Mesenchymal stem cell (in vitro differentiated cells and primary cell): Measurements from ENCODE around the gene SPNS2.
A peak's percentile ranks its signal among the peaks of the same experiment; 100 is the strongest.

Experiments used
- DNase-seq: peaks from one replicate; pipeline ENCODE4 v3.0.0-alpha.2; 2013
- H2AFZ ChIP-seq: one replicate; pipeline ENCODE4 v1.6.1; 2013; ENCODE audit warnings: low read depth, mild to moderate bottlenecking, control low read depth, inconsistent platforms, low read length, moderate library complexity
- H2AK5ac ChIP-seq: 2 replicates; pipeline ENCODE4 v1.6.1; 2013; ENCODE audit warnings: low read length, moderate library complexity, mild to moderate bottlenecking, inconsistent platforms; ENCODE audit not compliant: severe bottlenecking
- H2BK120ac ChIP-seq: one replicate; pipeline ENCODE4 v1.6.1; 2013; ENCODE audit warnings: low read depth, mild to moderate bottlenecking, inconsistent platforms, low read length, moderate library complexity
- H2BK12ac ChIP-seq, 2 experiments: one replicate each; pipeline ENCODE4 v1.6.1; 2013; ENCODE audit warnings: inconsistent platforms in 2 of 2, low read length in 2 of 2, mild to moderate bottlenecking in 2 of 2, moderate library complexity in 2 of 2, control low read depth in 1 of 2
- H2BK15ac ChIP-seq: one replicate; pipeline ENCODE4 v1.6.1; 2013; ENCODE audit warnings: mild to moderate bottlenecking, low read depth, inconsistent platforms; ENCODE audit not compliant: poor library complexity, severe bottlenecking
- H2BK5ac ChIP-seq: 2 replicates; pipeline ENCODE4 v1.6.1; 2013; ENCODE audit warnings: low read depth, mild to moderate bottlenecking, low read length, control low read depth, inconsistent platforms; ENCODE audit not compliant: poor library complexity, severe bottlenecking
- H3K14ac ChIP-seq, 2 experiments: one replicate each; pipeline ENCODE4 v1.6.1; 2013; ENCODE audit warnings: inconsistent platforms in 2 of 2, low read length in 2 of 2, control low read depth in 1 of 2, mild to moderate bottlenecking in 1 of 2, moderate library complexity in 1 of 2
- H3K18ac ChIP-seq, 2 experiments: one replicate each; pipeline ENCODE4 v1.6.1; 2013; ENCODE audit warnings: inconsistent platforms in 2 of 2, low read length in 2 of 2, control low read depth in 1 of 2, low read depth in 1 of 2, mild to moderate bottlenecking in 1 of 2
- H3K23ac ChIP-seq, 2 experiments: one replicate each; pipeline ENCODE4 v1.6.1; 2013; ENCODE audit warnings: inconsistent platforms in 2 of 2, low read length in 2 of 2, mild to moderate bottlenecking in 2 of 2, moderate library complexity in 2 of 2, control low read depth in 1 of 2
- H3K27ac ChIP-seq: 2 replicates; pipeline ENCODE4 v1.5.1; 2013; ENCODE audit warnings: mild to moderate bottlenecking, moderate library complexity, low read length, control low read depth, inconsistent platforms; ENCODE audit not compliant: poor library complexity, severe bottlenecking
- H3K27me3 ChIP-seq, 2 experiments: 2 replicates each; pipeline versions ENCODE4 v1.6.1 to v1.7.0; 2013; ENCODE audit warnings: low read length in 2 of 2, mild to moderate bottlenecking in 2 of 2, moderate library complexity in 2 of 2, control low read depth in 1 of 2, inconsistent platforms in 1 of 2; ENCODE audit not compliant: control insufficient read depth in 1 of 2, insufficient read depth in 1 of 2
- H3K36me3 ChIP-seq, 2 experiments: 2 replicates each; pipeline versions ENCODE4 v1.6.1 to v1.7.0; 2013; ENCODE audit warnings: low read length in 2 of 2, control low read depth in 1 of 2, inconsistent platforms in 1 of 2, low read depth in 1 of 2, mild to moderate bottlenecking in 1 of 2; ENCODE audit not compliant: insufficient read depth in 2 of 2, control insufficient read depth in 1 of 2
- H3K4ac ChIP-seq, 2 experiments: one replicate each; pipeline ENCODE4 v1.6.1; 2013; ENCODE audit warnings: inconsistent platforms in 2 of 2, low read length in 2 of 2, mild to moderate bottlenecking in 2 of 2, moderate library complexity in 2 of 2, control low read depth in 1 of 2, low read depth in 1 of 2
- H3K4me1 ChIP-seq: 2 replicates; pipeline ENCODE4 v1.6.1; 2013; ENCODE audit warnings: low read depth, low read length, control low read depth; ENCODE audit not compliant: control insufficient read depth, insufficient read depth
- H3K4me2 ChIP-seq: 2 replicates; pipeline ENCODE4 v1.6.1; 2013; ENCODE audit warnings: low read length, mild to moderate bottlenecking, inconsistent platforms; ENCODE audit not compliant: poor library complexity, severe bottlenecking
- H3K4me3 ChIP-seq, 2 experiments: 2 replicates each; pipeline versions ENCODE4 v1.5.1 to v1.7.0; 2013; ENCODE audit warnings: low read length in 2 of 2, mild to moderate bottlenecking in 2 of 2, control low read depth in 1 of 2, low read depth in 1 of 2; ENCODE audit not compliant: insufficient read depth in 1 of 2
- H3K79me1 ChIP-seq: replicated peaks from 2 replicates; pipeline ENCODE4 v1.6.1; 2013; ENCODE audit warnings: mild to moderate bottlenecking, control low read depth, low read length, inconsistent platforms; ENCODE audit not compliant: poor library complexity, severe bottlenecking
- H3K9ac ChIP-seq: 2 replicates; pipeline ENCODE4 v1.7.0; 2013; ENCODE audit warnings: mild to moderate bottlenecking, low read length, moderate library complexity
- H3K9me3 ChIP-seq: 2 replicates; pipeline ENCODE4 v1.7.0; 2013; ENCODE audit warnings: mild to moderate bottlenecking, low read length; ENCODE audit not compliant: control insufficient read depth
- H4K8ac ChIP-seq: one replicate; pipeline ENCODE4 v1.6.1; 2013; ENCODE audit warnings: inconsistent platforms, mild to moderate bottlenecking, low read length, moderate library complexity
- H4K91ac ChIP-seq: one replicate; pipeline ENCODE4 v1.6.1; 2013; ENCODE audit warnings: mild to moderate bottlenecking, low read length, inconsistent platforms
- WGBS: methylation state at CpG from one replicate; pipeline ENCODE4 v1.1.7; 2013; ENCODE audit warnings: mixed read lengths; 5-methylcytosine and 5-hydroxymethylcytosine counted together

Gene SPNS2

DNA sequence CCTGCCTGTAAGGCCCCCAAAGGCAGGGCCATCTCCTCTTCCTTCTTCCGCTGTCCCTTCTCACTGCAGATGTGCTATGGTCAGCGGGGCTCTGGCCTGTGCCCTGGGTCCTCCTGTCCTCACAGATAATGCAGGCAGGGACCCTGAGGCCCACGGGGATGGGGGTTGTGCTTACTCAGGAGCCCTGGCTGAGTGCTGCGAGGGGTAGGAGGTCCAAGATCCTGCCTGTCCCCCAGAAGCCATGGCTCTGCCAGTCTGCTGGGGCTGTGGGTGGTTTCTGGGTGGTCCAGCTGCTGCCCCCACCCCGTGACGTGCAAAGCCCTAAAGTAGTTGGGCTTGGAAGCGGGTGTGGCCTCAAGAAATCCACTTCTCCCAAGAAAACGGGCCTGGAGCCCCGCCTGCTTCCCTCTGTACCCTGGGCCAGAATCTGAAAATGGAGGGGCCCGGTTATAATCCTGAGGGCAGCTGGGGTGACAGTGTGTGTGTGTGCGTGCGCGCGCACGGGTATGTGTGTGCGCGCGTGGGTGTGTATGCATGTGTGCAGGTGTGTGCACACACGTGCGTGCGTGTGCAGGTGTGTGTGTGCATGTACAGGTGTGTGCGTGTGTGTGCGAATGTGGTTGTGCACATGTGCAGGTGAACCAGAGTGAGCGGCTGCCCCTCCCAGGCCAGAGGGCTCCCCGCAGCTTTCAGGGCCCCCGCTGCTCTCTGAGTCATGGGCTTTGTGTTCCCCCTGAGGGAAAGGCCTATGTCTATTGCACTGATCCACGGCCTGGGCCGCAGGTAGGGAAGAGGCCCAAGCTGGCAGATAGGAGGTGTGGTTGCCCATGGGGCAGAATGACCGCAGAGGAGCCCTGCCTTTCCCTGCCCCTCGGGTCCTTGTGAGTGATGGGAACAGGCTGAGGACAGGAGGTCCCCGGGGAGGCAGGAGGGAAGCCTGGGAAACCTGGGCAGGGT lies 13.8 kb downstream of the SPNS2 start:
- 86% methylated on average over 31 of the region's 31 CpGs for WGBS
- Histone ChIP-seq H3K18ac (no peak overlapping the region), H3K9me3 (no peaks in the 10 kb centered on the region), H4K91ac (no peak overlapping the region), H2BK15ac (no peak overlapping the region), H2AK5ac (no peak overlapping the region), H3K27me3 (peaks cover 19 to 51% of the 10 kb centered on the region in 2 experiments), H2AFZ (no peak overlapping the region), H3K36me3 (peaks cover 0 to 42% of the 10 kb centered on the region in 2 experiments), H4K8ac (no peak overlapping the region), H3K4me3 (no peak overlapping the region), H2BK5ac (no peak overlapping the region), H2BK12ac (no peak overlapping the region), H3K4ac (no peak overlapping the region), H3K27ac (no peak overlapping the region), H3K4me1 (peaks cover 18% of the 10 kb centered on the region), H3K14ac (peak overlapping the region in 1 of 2 experiments; percentile 28), H3K9ac (no peak overlapping the region), H3K79me1 (peaks cover 6% of the 10 kb centered on the region), H3K4me2 (no peak overlapping the region), H2BK120ac (no peak overlapping the region), H3K23ac (no peak overlapping the region)
- no peak for DNase-seq

DNA sequence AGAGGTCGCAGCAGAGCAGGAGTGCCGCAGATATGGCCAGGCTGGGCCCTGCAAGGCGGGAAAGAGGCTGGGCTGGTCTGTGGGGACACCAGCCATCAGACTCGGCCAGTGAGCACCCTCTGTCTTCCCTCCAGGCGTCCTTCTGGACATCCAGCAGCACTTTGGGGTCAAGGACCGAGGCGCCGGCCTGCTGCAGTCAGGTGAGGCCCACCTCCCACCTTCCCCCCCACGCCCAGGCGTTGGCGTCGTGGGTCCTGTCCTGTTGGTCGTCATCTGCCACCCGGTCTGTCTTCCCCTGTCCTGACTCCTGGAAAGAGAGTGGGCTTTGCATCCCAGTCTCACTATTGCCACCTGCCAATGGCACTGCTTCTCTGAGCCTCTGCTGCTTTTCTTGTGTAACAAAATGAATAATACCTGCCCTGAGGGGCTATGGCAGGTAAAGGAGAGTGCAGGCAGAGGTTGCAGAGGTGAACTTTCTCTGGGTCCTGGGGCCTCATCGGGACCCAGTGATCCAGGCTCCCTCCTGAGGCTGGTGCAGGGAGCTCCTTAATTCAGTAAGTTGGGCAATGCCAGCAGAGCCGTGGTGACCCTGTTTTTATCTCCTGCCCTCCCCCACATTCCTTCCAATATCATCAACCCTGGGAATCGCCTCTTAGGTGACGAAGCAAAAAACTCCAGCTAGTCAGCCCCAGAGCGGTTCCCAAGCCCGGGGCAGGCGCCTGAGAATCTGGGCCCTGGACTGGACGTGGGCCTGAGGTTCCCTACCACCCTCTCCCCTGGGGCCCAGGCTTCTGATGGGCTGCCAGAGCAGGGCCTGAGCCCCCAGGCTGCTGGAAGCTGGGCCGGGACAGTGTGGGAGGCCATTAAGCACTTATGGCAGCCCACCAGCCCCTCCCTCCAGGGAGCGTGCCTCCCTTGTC lies 14.7 kb downstream of the SPNS2 start:
- Histone ChIP-seq H3K23ac (no peak overlapping the region), H4K8ac (no peak overlapping the region), H2AFZ (no peak overlapping the region), H3K14ac (peak overlapping the region in 1 of 2 experiments; percentile 90), H3K27ac (no peak overlapping the region), H3K79me1 (peaks cover 6% of the 10 kb centered on the region), H3K4me1 (peaks cover 18% of the 10 kb centered on the region), H2AK5ac (no peak overlapping the region), H2BK120ac (no peak overlapping the region), H3K4me3 (no peak overlapping the region), H4K91ac (peak overlapping the region; percentile 34), H3K4ac (no peak overlapping the region), H3K9ac (no peak overlapping the region), H3K36me3 (peaks cover 0 to 37% of the 10 kb centered on the region in 2 experiments), H2BK12ac (no peak overlapping the region), H3K27me3 (peaks cover 19 to 46% of the 10 kb centered on the region in 2 experiments), H2BK15ac (no peak overlapping the region), H3K9me3 (no peaks in the 10 kb centered on the region), H3K4me2 (no peak overlapping the region), H3K18ac (no peak overlapping the region), H2BK5ac (no peak overlapping the region)
- 85% methylated on average over 24 of the region's 24 CpGs for WGBS
- DNase-seq, result no peak

DNA sequence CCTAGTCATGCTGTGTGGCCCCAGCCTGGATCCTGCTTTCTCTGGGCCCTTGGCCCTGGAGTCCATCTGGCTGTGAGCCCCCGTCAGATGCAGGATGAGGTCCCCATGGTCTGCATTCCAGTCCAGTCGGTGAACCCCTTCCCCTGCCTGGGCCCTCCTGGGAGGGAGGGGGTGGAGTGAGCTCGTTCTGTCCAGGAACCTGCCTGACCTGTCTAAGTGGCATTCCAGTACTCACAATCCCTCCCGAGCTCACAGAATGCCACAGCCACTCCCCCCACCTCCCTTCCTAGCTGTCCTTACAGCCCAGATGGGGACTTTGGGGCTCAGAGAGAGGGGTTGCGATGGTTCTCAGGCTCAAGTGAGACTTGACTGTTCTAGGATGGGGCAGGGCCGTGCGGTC lies 15.5 kb downstream of the SPNS2 start:
- Histone ChIP-seq H3K4me1 (peaks cover 18% of the 10 kb centered on the region), H3K36me3 (peaks cover 0 to 45% of the 10 kb centered on the region in 2 experiments), H3K79me1 (peaks cover 6% of the 10 kb centered on the region), H3K4me2 (no peak overlapping the region), H4K8ac (peak overlapping the region; percentile 38), H2BK5ac (no peak overlapping the region), H3K4me3 (no peak overlapping the region), H2AFZ (no peak overlapping the region), H3K27ac (no peak overlapping the region), H3K9me3 (no peaks in the 10 kb centered on the region), H3K14ac (no peak overlapping the region), H3K23ac (no peak overlapping the region), H2BK15ac (no peak overlapping the region), H3K18ac (no peak overlapping the region), H3K9ac (no peak overlapping the region), H4K91ac (peak overlapping the region; percentile 32), H3K27me3 (peaks cover 17 to 51% of the 10 kb centered on the region in 2 experiments), H2AK5ac (no peak overlapping the region), H2BK120ac (no peak overlapping the region), H2BK12ac (no peak overlapping the region), H3K4ac (no peak overlapping the region)
- 78% methylated on average over 3 of the region's 7 CpGs for WGBS
- DNase-seq, result no peak

DNA sequence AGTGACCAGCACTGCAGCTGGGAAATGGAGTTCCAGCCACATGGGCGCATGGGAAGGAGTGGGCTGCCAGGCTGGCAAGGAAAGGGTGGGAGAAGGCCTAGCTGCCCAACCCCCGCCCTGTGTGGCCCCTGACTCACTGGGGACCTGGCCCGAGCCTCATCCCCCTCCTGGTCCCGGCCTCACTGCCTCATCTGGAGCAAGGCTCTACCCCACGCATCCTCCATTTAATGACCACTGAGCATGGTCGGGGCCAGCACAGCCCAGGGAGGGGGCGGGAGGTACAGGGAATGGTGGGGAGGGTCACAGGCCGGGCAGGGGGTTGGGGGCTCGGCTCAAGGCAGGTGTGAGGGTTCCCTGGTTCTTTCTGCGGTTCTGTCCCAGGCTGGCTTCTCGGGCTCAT lies 16.1 kb downstream of the SPNS2 start:
- Histone ChIP-seq H2BK15ac (no peak overlapping the region), H2AFZ (no peak overlapping the region), H2AK5ac (no peak overlapping the region), H3K4me2 (no peak overlapping the region), H3K36me3 (peaks cover 0 to 48% of the 10 kb centered on the region in 2 experiments), H3K9ac (no peak overlapping the region), H3K9me3 (no peaks in the 10 kb centered on the region), H3K27ac (no peak overlapping the region), H3K4ac (no peak overlapping the region), H2BK5ac (no peak overlapping the region), H3K79me1 (peaks cover 6% of the 10 kb centered on the region), H2BK120ac (no peak overlapping the region), H3K27me3 (peaks cover 15 to 46% of the 10 kb centered on the region in 2 experiments), H3K4me1 (peaks cover 15% of the 10 kb centered on the region), H3K18ac (no peak overlapping the region), H4K91ac (no peak overlapping the region), H3K14ac (no peak overlapping the region), H3K4me3 (no peak overlapping the region), H4K8ac (no peak overlapping the region), H2BK12ac (no peak overlapping the region), H3K23ac (no peak overlapping the region)
- DNase-seq, result no peak
- WGBS, result 78% methylated on average over 8 of the region's 11 CpGs
